Astrocyte (in vitro differentiated cells and primary cell): ENCODE results near the gene DNAJC16. TPM values are rescaled to one million over a fixed set of nuclear protein-coding genes. Genes with fewer than 3 reads are reported as not detected.

Source experiments
- DNase-seq: peaks from one replicate; pipeline ENCODE4 v3.0.0-alpha.2; 2010; ENCODE audit warnings: low read depth
- FAIRE-seq: peaks from 2 replicates; lab custom pipeline; 2011; peaks lifted over from hg19 to GRCh38; lab: Jason Lieb, UNC
- H2AFZ ChIP-seq: 2 replicates; pipeline ENCODE4 v1.6.0; 2012; ENCODE audit warnings: low read depth, low read length, inconsistent platforms
- H3K27ac ChIP-seq: 2 replicates; pipeline ENCODE4 v1.5.1; 2011; ENCODE audit warnings: low read depth, low read length, inconsistent platforms
- H3K27me3 ChIP-seq: 2 replicates; pipeline ENCODE4 v1.6.0; 2011; ENCODE audit warnings: low read length, inconsistent platforms; ENCODE audit not compliant: insufficient read depth
- H3K36me3 ChIP-seq: 2 replicates; pipeline ENCODE4 v1.5.1; 2011; ENCODE audit warnings: low read length, inconsistent platforms; ENCODE audit not compliant: insufficient read depth
- H3K4me1 ChIP-seq: 2 replicates; pipeline ENCODE4 v1.5.1; 2011; ENCODE audit warnings: low read length, inconsistent platforms; ENCODE audit not compliant: insufficient read depth
- H3K4me2 ChIP-seq: 2 replicates; pipeline ENCODE4 v1.6.0; 2012; ENCODE audit warnings: low read length, inconsistent platforms
- H3K4me3 ChIP-seq: 2 replicates; pipeline ENCODE4 v1.5.1; 2011; ENCODE audit warnings: low read depth, mild to moderate bottlenecking, low read length, inconsistent platforms; ENCODE audit not compliant: insufficient read depth
- H3K79me2 ChIP-seq: 2 replicates; pipeline ENCODE4 v1.6.0; 2012; ENCODE audit warnings: mild to moderate bottlenecking, low read length, inconsistent platforms; ENCODE audit not compliant: insufficient read depth
- H3K9ac ChIP-seq: 2 replicates; pipeline ENCODE4 v1.6.0; 2012; ENCODE audit warnings: mild to moderate bottlenecking, low read length, inconsistent platforms
- H3K9me3 ChIP-seq: 2 replicates; pipeline ENCODE4 v1.5.1; 2012; ENCODE audit warnings: low read depth, mild to moderate bottlenecking, low read length, inconsistent platforms; ENCODE audit not compliant: insufficient read depth
- H4K20me1 ChIP-seq: 2 replicates; pipeline ENCODE4 v1.6.0; 2012; ENCODE audit warnings: low read length, inconsistent platforms; ENCODE audit not compliant: insufficient read depth
- H3K27ac Mint-ChIP-seq: one replicate; pipeline ENCODE4 v1.8.0; 2021; ENCODE audit warnings: mild to moderate bottlenecking, mixed read lengths; ENCODE audit not compliant: unreplicated experiment
- H3K27me3 Mint-ChIP-seq: one replicate; pipeline ENCODE4 v1.8.0; 2021; ENCODE audit warnings: low read depth, mixed read lengths; ENCODE audit not compliant: unreplicated experiment
- H3K36me3 Mint-ChIP-seq: one replicate; pipeline ENCODE4 v1.8.0; 2021; ENCODE audit warnings: low read depth, mixed read lengths; ENCODE audit not compliant: unreplicated experiment
- H3K4me1 Mint-ChIP-seq: one replicate; pipeline ENCODE4 v1.8.0; 2021; ENCODE audit warnings: low read depth, mixed read lengths; ENCODE audit not compliant: unreplicated experiment
- H3K4me3 Mint-ChIP-seq: one replicate; pipeline ENCODE4 v1.8.0; 2021; ENCODE audit warnings: mild to moderate bottlenecking, moderate library complexity, mixed read lengths; ENCODE audit not compliant: unreplicated experiment
- H3K9me3 Mint-ChIP-seq: one replicate; pipeline ENCODE4 v1.8.0; 2021; ENCODE audit warnings: mild to moderate bottlenecking, mixed read lengths; ENCODE audit not compliant: unreplicated experiment
- CTCF ChIP-seq: IDR thresholded peaks from 2 replicates; pipeline ENCODE4 v1.5.1; 2011; ENCODE audit warnings: low read depth, mild to moderate bottlenecking, inconsistent platforms, low read length, moderate library complexity; ENCODE audit not compliant: insufficient read depth
- EZH2 ChIP-seq: IDR thresholded peaks from 2 replicates; pipeline ENCODE4 v1.6.1; 2012; ENCODE audit warnings: mild to moderate bottlenecking, low read length, inconsistent platforms; ENCODE audit not compliant: insufficient read depth
- total RNA-seq: library from RNA; stranded (reverse); gene quantifications from 2 replicates; pipeline ENCODE4 v1.2.1, GENCODE V29; 2021

Gene DNAJC16
- total RNA-seq, 1 donor from 2014 or later: 19.6 TPM

GRCh38 chr1:15616373-15617172 is 89.9 kb downstream of the DNAJC16 start:
- Histone ChIP-seq H2AFZ (peak overlapping the region; percentile 81), H3K4me3 (peak overlapping the region; percentile 67), H3K4me2 (peak overlapping the region; percentile 88), H4K20me1 (peaks cover 12% of the 10 kb centered on the region), H3K27me3 (no peaks in the 10 kb centered on the region), H3K36me3 (no peaks in the 10 kb centered on the region), H3K79me2 (peaks cover 42% of the 10 kb centered on the region), H3K9me3 (no peaks in the 10 kb centered on the region), H3K27ac (peak overlapping the region; percentile 58), H3K4me1 (peaks cover 25% of the 10 kb centered on the region), H3K9ac (peak overlapping the region; percentile 68)
- TF ChIP-seq EZH2 (no peak), CTCF (no peak)
- DNase-seq (peak; percentile 54), FAIRE-seq (no peak)
- H3K27ac Mint-ChIP-seq: peak overlapping the region; percentile 75
- peaks cover 17% of the 10 kb centered on the region for H3K4me1 Mint-ChIP-seq
- H3K27me3 Mint-ChIP-seq: no peaks in the 10 kb centered on the region
- no peaks in the 10 kb centered on the region for H3K9me3 Mint-ChIP-seq
- no peaks in the 10 kb centered on the region for H3K36me3 Mint-ChIP-seq
- peak overlapping the region; percentile 86 for H3K4me3 Mint-ChIP-seq

DNA sequence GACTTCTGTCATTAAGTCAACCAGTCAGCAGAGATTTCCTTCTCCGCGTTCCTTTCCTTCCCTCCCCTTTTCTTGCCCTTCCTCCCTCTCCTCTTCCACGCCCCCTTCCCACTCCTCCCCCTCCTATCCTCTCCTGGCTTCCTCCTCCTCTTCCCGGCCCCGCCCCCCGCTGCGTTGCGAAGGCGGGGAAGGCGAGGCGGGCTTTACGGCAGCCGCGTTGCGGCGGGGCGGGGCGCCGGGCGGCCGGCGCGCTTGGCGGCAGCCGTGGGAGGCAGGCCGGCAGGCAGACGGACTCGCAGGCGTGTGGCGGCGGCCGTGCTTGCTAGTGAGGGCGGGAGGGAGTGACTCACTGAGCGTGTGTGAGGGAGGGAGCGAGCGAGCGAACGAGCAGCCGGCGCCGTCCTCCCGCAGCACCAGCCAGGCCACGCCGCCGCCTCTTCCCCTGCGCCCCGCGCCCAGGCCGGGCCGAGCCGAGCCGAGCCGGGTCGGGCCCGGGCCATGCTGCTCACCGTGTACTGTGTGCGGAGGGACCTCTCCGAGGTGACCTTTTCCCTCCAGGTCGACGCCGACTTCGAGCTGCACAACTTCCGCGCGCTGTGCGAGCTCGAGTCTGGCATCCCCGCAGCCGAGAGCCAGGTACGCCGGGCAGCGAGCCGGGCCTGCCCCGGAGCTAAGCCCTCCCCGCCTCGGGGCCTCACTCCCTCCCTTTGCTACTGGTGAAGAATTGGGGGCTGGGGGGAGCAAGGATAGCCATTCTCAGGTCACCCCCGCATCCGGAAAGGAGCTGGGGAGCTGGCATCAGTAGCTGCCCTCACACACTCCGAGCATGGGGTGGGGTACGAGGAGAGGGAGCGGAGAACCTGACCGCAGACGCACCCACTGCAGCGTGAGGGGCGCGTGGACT is 90.8 kb downstream of the DNAJC16 start, which contains the start of gene DDI2:
Gene DDI2, plus strand, starts transcription at position 286 of the 904 bp plus-strand sequence. Its CDS starts 213 bp downstream, at position 499.
- Histone ChIP-seq H3K9me3 (no peaks in the 10 kb centered on the region), H3K4me2 (peak within 1 kb of the TSS; percentile 98), H3K36me3 (no peaks in the 10 kb centered on the region), H3K4me3 (peak within 1 kb of the TSS; percentile 99), H2AFZ (peak within 1 kb of the TSS; percentile 89), H3K79me2 (peaks cover 51% of the 10 kb centered on the region), H3K9ac (peak within 1 kb of the TSS; percentile 98), H4K20me1 (peaks cover 19% of the 10 kb centered on the region), H3K27ac (peak within 1 kb of the TSS; percentile 93), H3K4me1 (peaks cover 25% of the 10 kb centered on the region), H3K27me3 (no peaks in the 10 kb centered on the region)
- Mint-ChIP-seq H3K9me3 (no peaks in the 10 kb centered on the region), H3K27me3 (no peaks in the 10 kb centered on the region), H3K4me3 (peak within 1 kb of the TSS; percentile 94), H3K27ac (peak within 1 kb of the TSS; percentile 88), H3K36me3 (no peaks in the 10 kb centered on the region), H3K4me1 (peaks cover 17% of the 10 kb centered on the region)
- no peak for FAIRE-seq
- no peak for TF ChIP-seq CTCF
- no peak for TF ChIP-seq EZH2
- DNase-seq: peak; percentile 96
